Suprapubic skin (tissue), 3 donors: ENCODE results near the gene CHAC1.

Experiments used
- CTCF ChIP-seq, 2 donors: fragments of 200-600 bp in 1 of 2; fragments of 450-650 bp in 1 of 2; sonication (generic) in 1 of 2; IDR thresholded peaks; one replicate each; pipeline ENCODE4 v1.5.1; 2016 to 2019; ENCODE audit warnings: antibody characterized with exemption in 2 of 2, mild to moderate bottlenecking in 1 of 2, moderate library complexity in 1 of 2
- POLR2AphosphoS5 ChIP-seq, 3 donors: sonication (generic); formaldehyde crosslinking; IDR thresholded peaks; one replicate each; pipeline ENCODE4 v1.6.1; 2017; ENCODE audit warnings: antibody characterized with exemption in 3 of 3

DNA sequence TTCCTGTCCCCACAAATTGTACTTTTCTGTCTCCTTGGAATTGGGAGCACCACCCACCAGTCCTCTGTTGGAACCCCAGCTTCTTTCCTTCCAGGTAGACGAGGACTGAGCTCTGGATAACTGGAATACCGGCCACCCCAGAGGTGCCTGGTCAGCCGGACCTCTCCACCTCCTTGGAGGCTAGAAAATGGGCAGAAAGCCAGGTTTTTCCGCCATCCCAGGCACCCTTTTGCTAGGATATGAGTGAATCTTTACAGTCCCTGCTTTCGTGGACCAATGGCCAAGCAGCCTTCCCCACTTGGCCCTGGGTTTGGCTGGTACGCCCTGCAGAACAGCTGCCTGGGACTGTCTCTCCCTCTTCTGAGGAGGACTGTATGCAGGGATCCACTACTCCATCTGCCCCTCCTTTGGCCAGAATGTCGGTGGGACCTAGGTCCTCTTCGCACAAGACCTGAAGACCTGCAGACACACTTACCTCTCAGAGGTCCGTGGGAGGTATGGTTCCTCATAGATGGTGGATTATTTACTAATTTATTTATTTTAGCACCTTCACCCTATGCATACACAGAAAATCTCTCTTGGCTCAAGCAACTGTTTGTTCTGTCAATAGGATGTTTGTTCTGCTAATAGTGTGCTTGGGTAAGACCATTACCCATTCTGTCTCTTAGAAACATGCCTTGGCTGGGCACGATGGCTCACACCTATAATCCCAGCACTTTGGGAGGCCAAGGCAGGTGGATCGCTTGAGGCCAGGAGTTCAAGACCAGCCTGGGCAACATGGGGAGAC lies 8.6 kb upstream of the CHAC1 start:
- no peak for TF ChIP-seq CTCF (IDR thresholded peaks at IDR 0.05)
- no peak for TF ChIP-seq POLR2AphosphoS5 (IDR thresholded peaks at IDR 0.05)
